ENCODE results near the gene SARNP.

The SARNP gene

GRCh38 chr12:55738123-55739024 lies 79.2 kb downstream of the SARNP start:
- DNase-seq = peak; percentile 86

- no peak for DNase-seq
Measured at GRCh38 chr12:55737581-55738122, 79.9 kb downstream of the SARNP start.

GRCh38 chr12:55736780-55737580 lies 80.5 kb downstream of the SARNP start:
- DNase-seq = peak; percentile 58

GRCh38 chr12:55736076-55736475 lies 81.4 kb downstream of the SARNP start:
- no peak for DNase-seq

- no peak for DNase-seq
Measured at GRCh38 chr12:55734595-55734994, 82.9 kb downstream of the SARNP start.

GRCh38 chr12:55733858-55734257 lies 83.7 kb downstream of the SARNP start:
- no peak for DNase-seq

GRCh38 chr12:55733021-55733555 lies 84.4 kb downstream of the SARNP start:
- DNase-seq = no peak

- no peak for DNase-seq
Measured at GRCh38 chr12:55732288-55732687, 85.2 kb downstream of the SARNP start.

GRCh38 chr12:55729819-55730818 lies 87.4 kb downstream of the SARNP start:
- peak; percentile 35 for DNase-seq

- DNase-seq = peak; percentile 51
Measured at GRCh38 chr12:55728939-55729818, 88.3 kb downstream of the SARNP start, which contains the start of gene CD63. Gene CD63 (minus strand): TSS chr12:55729009. CDS start chr12:55728341, 668 bp downstream.

- DNase-seq = no peak
Measured at GRCh38 chr12:55728186-55728938, 89.2 kb downstream of the SARNP start.

- DNase-seq = no peak
Measured at GRCh38 chr12:55727643-55728185, 89.8 kb downstream of the SARNP start.

GRCh38 chr12:55726971-55727370 lies 90.6 kb downstream of the SARNP start:
- no peak for DNase-seq

GRCh38 chr12:55725556-55725955 lies 92.0 kb downstream of the SARNP start:
- DNase-seq = no peak

GRCh38 chr12:55724940-55725309 lies 92.6 kb downstream of the SARNP start:
- no peak for DNase-seq

- peak; percentile 66 for DNase-seq
Measured at GRCh38 chr12:55724226-55724939, 93.1 kb downstream of the SARNP start.

GRCh38 chr12:55723516-55724225 lies 93.9 kb downstream of the SARNP start:
- no peak for DNase-seq

GRCh38 chr12:55722948-55723347 lies 94.6 kb downstream of the SARNP start:
- DNase-seq = no peak

Data from CD4-positive, alpha-beta T cell treated with Interleukin-4 for 4 hours (primary cell).